K562 (cell line): ENCODE data around the gene ITGA11. TPM values are rescaled to one million over a fixed set of nuclear protein-coding genes. Genes with fewer than 3 reads are reported as not detected.
A peak's percentile ranks its signal among the peaks of the same experiment; 100 is the strongest.

Experiments
- ELF1 ChIP-seq: fragments of 200-800 bp; sonication (Bioruptor generic); IDR thresholded peaks from 2 replicates; pipeline ENCODE4 v1.6.1; 2016; ENCODE audit warnings: missing genetic modification characterization, missing compliant biosample characterization
- ILF3 ChIP-seq: fragments of 450-650 bp; IDR thresholded peaks from 2 replicates; pipeline ENCODE4 v1.6.1; 2018; ENCODE audit warnings: antibody characterized with exemption, mild to moderate bottlenecking, moderate library complexity, borderline replicate concordance
- MECOM ChIP-seq: fragments of 250-450 bp; sonication (Bioruptor Pico); IDR thresholded peaks from 2 replicates; pipeline ENCODE4 v1.8.0; 2022; ENCODE audit warnings: inconsistent platforms
- NR1H2 ChIP-seq: sonication (generic); formaldehyde crosslinking; IDR thresholded peaks from 2 replicates; pipeline ENCODE4 v1.4.0; 2020; ENCODE audit warnings: mild to moderate bottlenecking, missing genetic modification reagents
- PRMT5 ChIP-seq: sonication (generic); formaldehyde crosslinking; IDR thresholded peaks from 2 replicates; pipeline ENCODE4 v1.5.0; 2020; ENCODE audit warnings: missing genetic modification reagents
- RB1 ChIP-seq: fragments of 450-650 bp; IDR thresholded peaks from 2 replicates; pipeline ENCODE4 v1.6.1; 2017; ENCODE audit warnings: low read depth, mild to moderate bottlenecking
- RCOR1 ChIP-seq, 2 experiments: IDR thresholded peaks; 2 replicates each; pipeline ENCODE4 v1.6.1; 2012; ENCODE audit warnings: low read depth in 2 of 2, low read length in 2 of 2, borderline replicate concordance in 1 of 2, improper control_type of control experiment in 1 of 2
- REST ChIP-seq, 2 experiments: fragments of 450-650 bp; formaldehyde crosslinking in 1 of 2; IDR thresholded peaks; 2 replicates each; pipeline versions ENCODE4 v1.4.0 to v1.6.1; 2014 to 2020; ENCODE audit warnings: mild to moderate bottlenecking in 2 of 2, borderline replicate concordance in 1 of 2, low read depth in 1 of 2
- ZNF282 ChIP-seq: sonication (generic); formaldehyde crosslinking; IDR thresholded peaks from 2 replicates; pipeline ENCODE4 v1.8.1; 2023; ENCODE audit warnings: missing genetic modification reagents
- ZNF318 ChIP-seq, 2 experiments: fragments of 450-650 bp; IDR thresholded peaks; 2 replicates each; pipeline ENCODE4 v1.6.1; 2016; ENCODE audit warnings: mild to moderate bottlenecking in 2 of 2, borderline replicate concordance in 1 of 2, low read depth in 1 of 2, moderate library complexity in 1 of 2
- polyA plus RNA-seq, 8 experiments: library from polyadenylated mRNA; depleted of rRNA in 4 of 8; stranded (reverse) in 5 of 8; unstranded in 3 of 8; fragments of >200 nt; fragmentation: Nextera tagmentation in 2 of 8; fragmentation: Illumina TruSeq in 1 of 8; extraction: Ambion mirVana in 2 of 8; extraction: Trizol in 1 of 8; gene quantifications; 2 replicates each; pipeline versions ENCODE4 v1.2.1 to v1.2.3, GENCODE V29; 2011 to 2014; ENCODE audit warnings: inconsistent platforms in 1 of 8, missing spikeins in 1 of 8
- total RNA-seq, 7 experiments: library from RNA; depleted of rRNA in 6 of 7; stranded (reverse); fragments of >200 nt in 6 of 7; fragmentation: Illumina TruSeq in 2 of 7; extraction: Trizol in 2 of 7; gene quantifications; 2 replicates each; pipeline versions ENCODE4 v1.2.1 to v1.2.3, GENCODE V29; 2011 to 2021; ENCODE audit warnings: low replicate concordance in 1 of 7

Gene ITGA11
- total and polyA plus RNA-seq, 9 of the 15 experiments (the other 6 are each of a cell fraction or from before 2014, with no cell fraction given), result 0.01 TPM; not detected in 8

- peak; percentile 90; the same call in 1 of the 2 replicates for TF ChIP-seq RB1
- TF ChIP-seq NR1H2 (CRISPR knock-in tag), result peak; percentile 92
- peak; percentile 60 for TF ChIP-seq ELF1 (tag)
- peak; percentile 82; the same call in 1 of the 2 replicates for TF ChIP-seq ILF3
- no peak for TF ChIP-seq ZNF318 (IDR thresholded peaks at IDR 0.05; ENCODE audit: borderline replicate concordance in 1 of 2, low read depth in 1 of 2)
- 0 out of 2 replicates have a peak, but pooled peaks have one; percentile 11 for TF ChIP-seq MECOM (CRISPR knock-in tag)
- TF ChIP-seq RCOR1 (IDR thresholded peaks at IDR 0.05; ENCODE audit: borderline replicate concordance in 1 of 2, low read depth in 2 of 2, low read length in 2 of 2), result 0 out of 4 replicates have a peak, but pooled peaks of 1 of the 2 experiments have one; percentile 14
- TF ChIP-seq REST (IDR thresholded peaks at IDR 0.05; ENCODE audit: borderline replicate concordance), result 0 out of 2 replicates have a peak, but pooled peaks have one; percentile 2
- no peak for TF ChIP-seq REST (CRISPR knock-in tag; IDR thresholded peaks at IDR 0.05; ENCODE audit: low read depth)
- TF ChIP-seq PRMT5 (CRISPR knock-in tag), result peak; percentile 28; the same call in 1 of the 2 replicates
- peak; percentile 88; the same call in 1 of the 2 replicates for TF ChIP-seq ZNF282 (CRISPR knock-in tag)
These were observed 154.2 kb downstream of the ITGA11 start, which contains the start of gene FEM1B (continued) for GRCh38 chr15:68277603-68278344.
